ENCODE data around the gene DUSP22.

- TF ChIP-seq CTCF (IDR thresholded peaks at IDR 0.05 in 2 of 3, conservative IDR thresholded peaks at IDR 0.05 in 1 of 3; ENCODE audit: borderline replicate concordance in 1 of 3, insufficient read depth in 1 of 3, low read depth in 2 of 3, low read length in 2 of 3) (no peak), RAD21 (IDR thresholded peaks at IDR 0.05; ENCODE audit: low read depth) (no peak), TCF7L2 (IDR thresholded peaks at IDR 0.05; ENCODE audit: borderline replicate concordance, extremely low read depth, insufficient read depth, insufficient read length) (no peak), POLR2A (IDR thresholded peaks at IDR 0.05; ENCODE audit: borderline replicate concordance, extremely low read depth, insufficient read depth, insufficient read length) (no peak), EZH2 (IDR thresholded peaks at IDR 0.05) (no peak)
- TF ChIP-seq, protein P1, sequence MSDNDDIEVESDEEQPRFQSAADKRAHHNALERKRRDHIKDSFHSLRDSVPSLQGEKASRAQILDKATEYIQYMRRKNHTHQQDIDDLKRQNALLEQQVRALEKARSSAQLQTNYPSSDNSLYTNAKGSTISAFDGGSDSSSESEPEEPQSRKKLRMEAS (IDR thresholded peaks at IDR 0.05) = no peak
Measured at GRCh38 chr6:299104-299980, 7.1 kb downstream of the DUSP22 start.
